K562 (cell line): Measurements from ENCODE around the gene NPM1. TPM values are rescaled to one million over a fixed set of nuclear protein-coding genes. Genes with fewer than 3 reads are reported as not detected.
A peak's percentile ranks its signal among the peaks of the same experiment; 100 is the strongest.

ENCODE experiments used
- BRD9 ChIP-seq: fragments of 450-650 bp; IDR thresholded peaks from 2 replicates; pipeline ENCODE4 v1.6.1; 2018; ENCODE audit warnings: low read depth; ENCODE audit not compliant: partially characterized antibody
- CBX1 ChIP-seq: sonication (generic); IDR thresholded peaks from 2 replicates; pipeline ENCODE4 v1.6.1; 2016; ENCODE audit warnings: antibody characterized with exemption, low read depth, mild to moderate bottlenecking
- CCNT2 ChIP-seq: IDR thresholded peaks from 2 replicates; pipeline ENCODE4 v1.6.1; 2011; ENCODE audit warnings: borderline replicate concordance, low read depth, mild to moderate bottlenecking, moderate library complexity, mixed read lengths, low read length; ENCODE audit not compliant: insufficient read length; ENCODE audit errors: extremely low read depth
- ELF2 ChIP-seq: fragments of 250-450 bp; sonication (Bioruptor Pico); IDR thresholded peaks from 2 replicates; pipeline ENCODE4 v1.5.0; 2021; ENCODE audit warnings: mild to moderate bottlenecking
- ELF4 ChIP-seq: fragments of 450-650 bp; formaldehyde crosslinking; IDR thresholded peaks from 2 replicates; pipeline ENCODE4 v1.4.0; 2022; ENCODE audit warnings: missing genetic modification characterization
- EWSR1 ChIP-seq: fragments of 450-650 bp; IDR thresholded peaks from 2 replicates; pipeline ENCODE4 v1.6.1; 2018; ENCODE audit warnings: borderline replicate concordance, mild to moderate bottlenecking, low read depth, moderate library complexity; ENCODE audit not compliant: partially characterized antibody
- FOXM1 ChIP-seq, 2 experiments: fragments of 450-650 bp in 1 of 2; sonication (generic) in 1 of 2; formaldehyde crosslinking in 1 of 2; IDR thresholded peaks; 2 replicates each; pipeline versions ENCODE4 v1.6.1 to v1.9.0; 2017 to 2022; ENCODE audit warnings: low read depth in 2 of 2, mild to moderate bottlenecking in 2 of 2, missing genetic modification reagents in 1 of 2, moderate library complexity in 1 of 2
- MTA1 ChIP-seq: fragments of 450-650 bp; IDR thresholded peaks from 2 replicates; pipeline ENCODE4 v1.6.1; 2017; ENCODE audit warnings: borderline replicate concordance
- PCBP1 ChIP-seq: fragments of 200-400 bp; formaldehyde crosslinking; IDR thresholded peaks from 2 replicates; pipeline ENCODE4 v1.6.1; 2018; ENCODE audit warnings: mild to moderate bottlenecking, low read depth, low read length; ENCODE audit not compliant: poor library complexity, severe bottlenecking
- PHF20 ChIP-seq: fragments of 450-650 bp; IDR thresholded peaks from 2 replicates; pipeline ENCODE4 v1.6.1; 2018; ENCODE audit not compliant: partially characterized antibody
- POLR2G ChIP-seq: fragments of 200-400 bp; formaldehyde crosslinking; IDR thresholded peaks from 2 replicates; pipeline ENCODE4 v1.6.1; 2017; ENCODE audit warnings: low read depth, mild to moderate bottlenecking, antibody characterized with exemption, low read length, moderate library complexity
- RAD51 ChIP-seq: fragments of 450-650 bp; IDR thresholded peaks from 2 replicates; pipeline ENCODE4 v1.7.1; 2016; ENCODE audit warnings: low read depth, mild to moderate bottlenecking, borderline replicate concordance
- RBM22 ChIP-seq: fragments of 200-400 bp; formaldehyde crosslinking; IDR thresholded peaks from 2 replicates; pipeline ENCODE4 v1.6.1; 2018; ENCODE audit warnings: low read length, low read depth; ENCODE audit not compliant: poor library complexity, severe bottlenecking
- SMC3 ChIP-seq: conservative IDR thresholded peaks from 2 replicates; pipeline ENCODE4 v1.6.1; 2011; ENCODE audit warnings: low read depth, low read length, improper control_type of control experiment; ENCODE audit not compliant: insufficient read depth
- TAF15 ChIP-seq: fragments of 200-400 bp; formaldehyde crosslinking; IDR thresholded peaks from 2 replicates; pipeline ENCODE4 v1.6.1; 2017; ENCODE audit warnings: mild to moderate bottlenecking, low read depth, low read length, moderate library complexity
- ZFX ChIP-seq: sonication (generic); formaldehyde crosslinking; IDR thresholded peaks from 2 replicates; pipeline ENCODE4 v1.8.0; 2022; ENCODE audit warnings: mild to moderate bottlenecking, missing genetic modification reagents, moderate library complexity
- polyA plus RNA-seq, 8 experiments: library from polyadenylated mRNA; depleted of rRNA in 4 of 8; stranded (reverse) in 5 of 8; unstranded in 3 of 8; fragments of >200 nt; fragmentation: Nextera tagmentation in 2 of 8; fragmentation: Illumina TruSeq in 1 of 8; extraction: Ambion mirVana in 2 of 8; extraction: Trizol in 1 of 8; gene quantifications; 2 replicates each; pipeline versions ENCODE4 v1.2.1 to v1.2.3, GENCODE V29; 2011 to 2014; ENCODE audit warnings: inconsistent platforms in 1 of 8, missing spikeins in 1 of 8
- total RNA-seq, 7 experiments: library from RNA; depleted of rRNA in 6 of 7; stranded (reverse); fragments of >200 nt in 6 of 7; fragmentation: Illumina TruSeq in 2 of 7; extraction: Trizol in 2 of 7; gene quantifications; 2 replicates each; pipeline versions ENCODE4 v1.2.1 to v1.2.3, GENCODE V29; 2011 to 2021; ENCODE audit warnings: low replicate concordance in 1 of 7
- TF ChIP-seq, protein P1 (sequence below): sonication (generic); formaldehyde crosslinking; IDR thresholded peaks from 2 replicates; pipeline ENCODE4 v1.8.1; 2023; ENCODE audit warnings: mild to moderate bottlenecking, missing genetic modification reagents
- TF ChIP-seq, protein P2 (sequence below): fragments of 450-650 bp; IDR thresholded peaks from 2 replicates; pipeline ENCODE4 v1.6.1; 2016; ENCODE audit warnings: borderline replicate concordance
- TF ChIP-seq, protein P3 (sequence below), 2 experiments: fragments of 250-450 bp in 1 of 2; fragments of 450-650 bp in 1 of 2; sonication (Bioruptor Pico) in 1 of 2; IDR thresholded peaks; 2 replicates each; pipeline versions ENCODE4 v1.6.1 to v1.8.0; 2016 to 2021; ENCODE audit warnings: mild to moderate bottlenecking in 2 of 2, moderate library complexity in 2 of 2, missing compliant biosample characterization in 1 of 2, missing genetic modification characterization in 1 of 2

NPM1 gene
- total and polyA plus RNA-seq, 9 of the 15 experiments (the other 6 are each of a cell fraction or from before 2014, with no cell fraction given) = 2,438 to 6,909 (median 5,639) TPM

DNA sequence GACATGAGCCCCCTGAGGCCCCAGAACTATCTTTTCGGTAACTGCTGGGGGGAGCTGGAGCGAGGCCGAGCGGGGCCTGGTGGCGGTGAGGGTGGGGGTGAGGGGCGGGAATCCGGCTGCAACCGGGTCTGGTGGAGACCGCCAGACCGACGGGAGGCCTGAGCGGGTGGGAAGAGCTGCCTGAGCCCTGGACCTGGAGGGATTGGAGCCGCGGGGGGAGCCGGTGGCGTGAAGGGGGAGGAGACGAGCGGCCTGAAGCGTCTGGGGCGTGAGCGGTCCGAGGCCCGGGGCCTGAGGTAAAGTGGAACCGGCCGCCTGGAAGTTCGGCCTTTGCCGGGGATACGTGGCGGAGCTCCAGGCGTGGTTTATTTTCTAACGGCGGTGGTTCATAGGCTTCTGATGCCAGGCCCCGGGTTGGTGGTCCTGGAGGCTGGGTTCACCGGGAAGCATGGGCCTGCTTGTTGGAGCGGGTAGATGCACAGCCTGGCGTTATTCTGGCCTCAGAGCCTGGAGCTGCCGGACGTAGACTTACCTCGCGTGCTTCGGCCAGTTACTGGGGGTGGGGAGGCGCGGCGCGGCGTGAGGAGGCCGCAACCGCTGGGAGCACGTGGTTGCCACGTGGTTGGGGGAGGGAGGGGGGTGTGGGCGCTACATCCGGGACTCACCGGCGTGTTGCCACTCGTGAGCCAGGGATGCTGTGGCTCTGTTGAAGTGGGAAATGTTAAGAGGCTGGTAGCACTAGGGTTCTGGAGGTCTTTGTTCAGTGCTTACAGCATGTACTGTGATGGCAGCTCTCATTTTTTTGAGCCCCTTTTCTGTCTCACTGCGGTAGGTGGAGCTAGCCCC, 544 bp downstream of the NPM1 start (continued):
- TF ChIP-seq FOXM1 (IDR thresholded peaks at IDR 0.05; ENCODE audit: low read depth) (no peak), FOXM1 (CRISPR knock-in tag; IDR thresholded peaks at IDR 0.05; ENCODE audit: low read depth) (0 out of 2 replicates have a peak, but pooled peaks have one; percentile 72), BRD9 (no peak), CCNT2 (peak; percentile 41), RBM22 (peak; percentile 98), ZFX (CRISPR knock-in tag) (peak; percentile 91), EWSR1 (no peak), PCBP1 (peak; percentile 86), CBX1 (0 out of 2 replicates have a peak, but pooled peaks have one; percentile 30), MTA1 (no peak), ELF2 (CRISPR knock-in tag) (0 out of 2 replicates have a peak, but pooled peaks have one; percentile 40), ELF4 (CRISPR knock-in tag) (no peak), RAD51 (peak; percentile 78), POLR2G (peak; percentile 89), PHF20 (no peak), TAF15 (0 out of 2 replicates have a peak, but pooled peaks have one; percentile 40), SMC3 (no peak)
- TF ChIP-seq, protein P1, sequence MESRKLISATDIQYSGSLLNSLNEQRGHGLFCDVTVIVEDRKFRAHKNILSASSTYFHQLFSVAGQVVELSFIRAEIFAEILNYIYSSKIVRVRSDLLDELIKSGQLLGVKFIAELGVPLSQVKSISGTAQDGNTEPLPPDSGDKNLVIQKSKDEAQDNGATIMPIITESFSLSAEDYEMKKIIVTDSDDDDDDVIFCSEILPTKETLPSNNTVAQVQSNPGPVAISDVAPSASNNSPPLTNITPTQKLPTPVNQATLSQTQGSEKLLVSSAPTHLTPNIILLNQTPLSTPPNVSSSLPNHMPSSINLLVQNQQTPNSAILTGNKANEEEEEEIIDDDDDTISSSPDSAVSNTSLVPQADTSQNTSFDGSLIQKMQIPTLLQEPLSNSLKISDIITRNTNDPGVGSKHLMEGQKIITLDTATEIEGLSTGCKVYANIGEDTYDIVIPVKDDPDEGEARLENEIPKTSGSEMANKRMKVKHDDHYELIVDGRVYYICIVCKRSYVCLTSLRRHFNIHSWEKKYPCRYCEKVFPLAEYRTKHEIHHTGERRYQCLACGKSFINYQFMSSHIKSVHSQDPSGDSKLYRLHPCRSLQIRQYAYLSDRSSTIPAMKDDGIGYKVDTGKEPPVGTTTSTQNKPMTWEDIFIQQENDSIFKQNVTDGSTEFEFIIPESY (CRISPR knock-in tag) = no peak
- TF ChIP-seq, protein P2, sequence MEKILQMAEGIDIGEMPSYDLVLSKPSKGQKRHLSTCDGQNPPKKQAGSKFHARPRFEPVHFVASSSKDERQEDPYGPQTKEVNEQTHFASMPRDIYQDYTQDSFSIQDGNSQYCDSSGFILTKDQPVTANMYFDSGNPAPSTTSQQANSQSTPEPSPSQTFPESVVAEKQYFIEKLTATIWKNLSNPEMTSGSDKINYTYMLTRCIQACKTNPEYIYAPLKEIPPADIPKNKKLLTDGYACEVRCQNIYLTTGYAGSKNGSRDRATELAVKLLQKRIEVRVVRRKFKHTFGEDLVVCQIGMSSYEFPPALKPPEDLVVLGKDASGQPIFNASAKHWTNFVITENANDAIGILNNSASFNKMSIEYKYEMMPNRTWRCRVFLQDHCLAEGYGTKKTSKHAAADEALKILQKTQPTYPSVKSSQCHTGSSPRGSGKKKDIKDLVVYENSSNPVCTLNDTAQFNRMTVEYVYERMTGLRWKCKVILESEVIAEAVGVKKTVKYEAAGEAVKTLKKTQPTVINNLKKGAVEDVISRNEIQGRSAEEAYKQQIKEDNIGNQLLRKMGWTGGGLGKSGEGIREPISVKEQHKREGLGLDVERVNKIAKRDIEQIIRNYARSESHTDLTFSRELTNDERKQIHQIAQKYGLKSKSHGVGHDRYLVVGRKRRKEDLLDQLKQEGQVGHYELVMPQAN = peak; percentile 98
- TF ChIP-seq, protein P3, sequence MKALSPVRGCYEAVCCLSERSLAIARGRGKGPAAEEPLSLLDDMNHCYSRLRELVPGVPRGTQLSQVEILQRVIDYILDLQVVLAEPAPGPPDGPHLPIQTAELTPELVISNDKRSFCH (CRISPR knock-in tag; IDR thresholded peaks at IDR 0.05) = no peak
- TF ChIP-seq, protein P3 (tag; IDR thresholded peaks at IDR 0.05) = 0 out of 2 replicates have a peak, but pooled peaks have one; percentile 31
